Activated naive CD4-positive, alpha-beta T cell treated with anti-CD3 and anti-CD28 coated beads, Interleukin-2, amount 50 U/mL, for 24 hours (primary cell): ENCODE data around the gene MAPT.
A peak's percentile ranks its signal among the peaks of the same experiment; 100 is the strongest.
"Not testable (repeated sequence)": the region's sequence is repeated elsewhere in the genome, so short reads cannot be mapped to it uniquely, and the experiment has no call there.

Source experiments
- H3K27ac Mint-ChIP-seq: one replicate; pipeline ENCODE4 v1.8.0; 2021; ENCODE audit warnings: mild to moderate bottlenecking, mixed read lengths
- H3K27me3 Mint-ChIP-seq: one replicate; pipeline ENCODE4 v1.8.0; 2021; ENCODE audit warnings: mixed read lengths
- H3K36me3 Mint-ChIP-seq: one replicate; pipeline ENCODE4 v1.8.0; 2021; ENCODE audit warnings: mixed read lengths
- H3K4me1 Mint-ChIP-seq: one replicate; pipeline ENCODE4 v1.8.0; 2021; ENCODE audit warnings: mixed read lengths
- H3K4me3 Mint-ChIP-seq: one replicate; pipeline ENCODE4 v1.8.0; 2021; ENCODE audit warnings: mild to moderate bottlenecking, mixed read lengths
- H3K9me3 Mint-ChIP-seq: one replicate; pipeline ENCODE4 v1.8.0; 2021; ENCODE audit warnings: mixed read lengths

Gene MAPT

GRCh38 chr17:46019408-46019925, 125.1 kb downstream of the MAPT start:
- H3K27me3 Mint-ChIP-seq, H3K4me3 Mint-ChIP-seq, H3K9me3 Mint-ChIP-seq, H3K36me3 Mint-ChIP-seq, H3K27ac Mint-ChIP-seq: not testable (repeated sequence)
- H3K4me1 Mint-ChIP-seq: peaks cover 30% of the 10 kb centered on the region

- Mint-ChIP-seq H3K4me3 (peak overlapping the region; percentile 49), H3K27me3 (no peaks in the 10 kb centered on the region), H3K27ac (peak overlapping the region; percentile 68), H3K4me1 (peaks cover 30% of the 10 kb centered on the region), H3K9me3 (no peaks in the 10 kb centered on the region), H3K36me3 (peaks cover 3% of the 10 kb centered on the region)
Measured at GRCh38 chr17:46020023-46020761, 125.8 kb downstream of the MAPT start.

- no peak overlapping the region for H3K4me3 Mint-ChIP-seq
- peaks cover 30% of the 10 kb centered on the region for H3K4me1 Mint-ChIP-seq
- peaks cover 3% of the 10 kb centered on the region for H3K36me3 Mint-ChIP-seq
- no peaks in the 10 kb centered on the region for H3K27me3 Mint-ChIP-seq
- H3K9me3 Mint-ChIP-seq: no peaks in the 10 kb centered on the region
- H3K27ac Mint-ChIP-seq: no peak overlapping the region
Measured at GRCh38 chr17:46020998-46021397, 126.6 kb downstream of the MAPT start.

GRCh38 chr17:46023366-46023765, 129.0 kb downstream of the MAPT start:
- H3K27ac Mint-ChIP-seq, H3K27me3 Mint-ChIP-seq, H3K9me3 Mint-ChIP-seq, H3K36me3 Mint-ChIP-seq, H3K4me3 Mint-ChIP-seq: not testable (repeated sequence)
- H3K4me1 Mint-ChIP-seq: peaks cover 26% of the 10 kb centered on the region

GRCh38 chr17:46023783-46024388, 129.5 kb downstream of the MAPT start:
- Mint-ChIP-seq H3K4me3 (no peak overlapping the region), H3K27me3 (no peaks in the 10 kb centered on the region), H3K9me3 (no peaks in the 10 kb centered on the region), H3K27ac (peak overlapping the region; percentile 35), H3K36me3 (peaks cover 3% of the 10 kb centered on the region), H3K4me1 (peaks cover 23% of the 10 kb centered on the region)

GRCh38 chr17:46024590-46024989, 130.2 kb downstream of the MAPT start:
- H3K27ac Mint-ChIP-seq: peak overlapping the region; percentile 30
- H3K27me3 Mint-ChIP-seq: no peaks in the 10 kb centered on the region
- peaks cover 5% of the 10 kb centered on the region for H3K36me3 Mint-ChIP-seq
- no peaks in the 10 kb centered on the region for H3K9me3 Mint-ChIP-seq
- no peak overlapping the region for H3K4me3 Mint-ChIP-seq
- peaks cover 25% of the 10 kb centered on the region for H3K4me1 Mint-ChIP-seq

- H3K4me3 Mint-ChIP-seq: no peak overlapping the region
- H3K27ac Mint-ChIP-seq: peak overlapping the region; percentile 35
- peaks cover 26% of the 10 kb centered on the region for H3K4me1 Mint-ChIP-seq
- H3K27me3 Mint-ChIP-seq: no peaks in the 10 kb centered on the region
- H3K9me3 Mint-ChIP-seq: no peaks in the 10 kb centered on the region
- peaks cover 5% of the 10 kb centered on the region for H3K36me3 Mint-ChIP-seq
Measured at GRCh38 chr17:46025060-46025459, 130.7 kb downstream of the MAPT start.

GRCh38 chr17:46025510-46026165, 131.3 kb downstream of the MAPT start:
- H3K4me1 Mint-ChIP-seq: peaks cover 25% of the 10 kb centered on the region
- H3K27me3 Mint-ChIP-seq: no peaks in the 10 kb centered on the region
- no peak overlapping the region for H3K4me3 Mint-ChIP-seq
- peak overlapping the region; percentile 43 for H3K27ac Mint-ChIP-seq
- H3K9me3 Mint-ChIP-seq: no peaks in the 10 kb centered on the region
- H3K36me3 Mint-ChIP-seq: peaks cover 8% of the 10 kb centered on the region

GRCh38 chr17:46026166-46027047, 132.1 kb downstream of the MAPT start:
- H3K4me1 Mint-ChIP-seq: peaks cover 20% of the 10 kb centered on the region
- no peaks in the 10 kb centered on the region for H3K27me3 Mint-ChIP-seq
- no peak overlapping the region for H3K4me3 Mint-ChIP-seq
- H3K27ac Mint-ChIP-seq: peak overlapping the region; percentile 43
- H3K36me3 Mint-ChIP-seq: peaks cover 9% of the 10 kb centered on the region
- H3K9me3 Mint-ChIP-seq: no peaks in the 10 kb centered on the region

- Mint-ChIP-seq H3K27ac (peak overlapping the region; percentile 70), H3K9me3 (no peaks in the 10 kb centered on the region), H3K27me3 (no peaks in the 10 kb centered on the region), H3K4me3 (no peak overlapping the region), H3K36me3 (peaks cover 9% of the 10 kb centered on the region), H3K4me1 (peaks cover 20% of the 10 kb centered on the region)
Measured at GRCh38 chr17:46027048-46027975, 133.0 kb downstream of the MAPT start.

- Mint-ChIP-seq H3K27ac (peak overlapping the region; percentile 70), H3K36me3 (peaks cover 9% of the 10 kb centered on the region)
Measured at GRCh38 chr17:46027976-46028325, 133.6 kb downstream of the MAPT start.

GRCh38 chr17:46028374-46028773, 134.0 kb downstream of the MAPT start:
- H3K4me3 Mint-ChIP-seq: no peak overlapping the region
- H3K36me3 Mint-ChIP-seq: peaks cover 7% of the 10 kb centered on the region
- H3K9me3 Mint-ChIP-seq: no peaks in the 10 kb centered on the region
- H3K27ac Mint-ChIP-seq: peak overlapping the region; percentile 87
- no peaks in the 10 kb centered on the region for H3K27me3 Mint-ChIP-seq
- H3K4me1 Mint-ChIP-seq: peaks cover 20% of the 10 kb centered on the region

More at GRCh38 chr17:46027976-46028325, 133.6 kb downstream of the MAPT start:
- Mint-ChIP-seq H3K4me1 (peaks cover 20% of the 10 kb centered on the region), H3K9me3 (no peaks in the 10 kb centered on the region), H3K4me3 (no peak overlapping the region), H3K27me3 (no peaks in the 10 kb centered on the region)

GRCh38 chr17:46028981-46029565, 134.7 kb downstream of the MAPT start:
- Mint-ChIP-seq H3K36me3 (peaks cover 7% of the 10 kb centered on the region), H3K4me1 (peaks cover 17% of the 10 kb centered on the region), H3K27ac (peak overlapping the region; percentile 87), H3K9me3 (no peaks in the 10 kb centered on the region), H3K4me3 (no peak overlapping the region), H3K27me3 (no peaks in the 10 kb centered on the region)

GRCh38 chr17:46029627-46030026, 135.3 kb downstream of the MAPT start:
- H3K4me1 Mint-ChIP-seq: peaks cover 17% of the 10 kb centered on the region
- H3K4me3 Mint-ChIP-seq: no peak overlapping the region
- H3K27ac Mint-ChIP-seq: no peak overlapping the region
- H3K36me3 Mint-ChIP-seq: peaks cover 9% of the 10 kb centered on the region
- no peaks in the 10 kb centered on the region for H3K27me3 Mint-ChIP-seq
- no peaks in the 10 kb centered on the region for H3K9me3 Mint-ChIP-seq
